GM18519 (cell line): ENCODE data around the gene DOCK4.

ENCODE experiments used
- ATAC-seq: cut with Tn5 transposase; IDR thresholded peaks from one replicate; pipeline ENCODE4 v1.9.1; 2021; ENCODE audit warnings: mild to moderate bottlenecking, moderate library complexity; ENCODE audit not compliant: unreplicated experiment, low FRiP score

Gene DOCK4

DNA sequence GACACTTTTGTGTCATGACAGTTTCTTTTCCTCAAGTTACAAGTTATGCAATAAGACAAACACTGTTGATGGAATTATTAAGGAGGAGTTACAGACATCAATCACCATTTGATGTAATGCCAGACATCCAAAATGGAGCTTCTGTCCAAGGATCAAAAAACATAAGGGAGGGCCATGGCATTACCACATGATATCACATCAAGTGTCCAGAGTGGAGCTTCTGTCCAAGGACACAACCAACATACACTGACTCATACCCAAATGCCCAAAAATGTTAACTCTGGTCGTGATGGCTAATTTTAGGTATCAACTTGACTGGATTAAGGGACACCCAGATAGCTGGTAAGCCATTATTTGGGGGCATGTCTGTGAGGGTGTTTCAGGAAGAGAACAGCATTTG is 140.4 kb downstream of the DOCK4 start:
- ATAC-seq = no peak

DNA sequence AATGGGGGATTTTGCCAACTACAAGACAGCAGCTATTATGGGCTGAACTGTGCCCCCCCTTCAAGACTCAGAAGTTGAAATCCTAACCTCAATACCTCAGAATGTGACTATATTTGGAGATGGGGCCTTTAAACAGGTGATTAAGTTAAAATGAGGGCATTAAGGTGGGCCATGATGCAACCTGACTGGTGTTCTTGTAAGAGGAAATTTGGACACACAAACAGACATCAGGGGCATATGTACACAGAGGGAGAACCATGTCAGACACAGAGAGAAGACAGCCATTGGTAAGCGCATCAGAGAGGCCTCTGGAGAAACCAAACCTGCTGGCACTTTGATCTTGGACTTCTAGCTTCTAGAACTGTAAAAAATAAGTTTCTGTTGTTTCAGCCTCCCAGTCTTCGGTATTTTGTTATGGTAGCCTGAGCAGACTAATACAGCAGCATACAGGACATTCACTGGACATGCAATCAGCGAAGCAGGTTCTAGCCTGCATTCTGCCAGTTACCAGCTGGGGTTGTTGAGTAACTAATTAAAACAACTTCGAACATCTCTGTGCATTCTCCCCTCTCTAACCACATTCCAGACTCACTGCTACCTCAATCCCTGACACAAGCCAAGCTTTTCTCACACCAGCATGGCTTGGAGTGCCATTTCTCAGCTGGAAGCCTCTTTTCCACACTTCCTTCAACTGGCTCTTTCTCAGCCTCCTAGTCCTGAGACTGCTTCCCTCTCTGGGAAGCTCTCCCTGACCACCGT is 141.4 kb downstream of the DOCK4 start:
- no peak for ATAC-seq

DNA sequence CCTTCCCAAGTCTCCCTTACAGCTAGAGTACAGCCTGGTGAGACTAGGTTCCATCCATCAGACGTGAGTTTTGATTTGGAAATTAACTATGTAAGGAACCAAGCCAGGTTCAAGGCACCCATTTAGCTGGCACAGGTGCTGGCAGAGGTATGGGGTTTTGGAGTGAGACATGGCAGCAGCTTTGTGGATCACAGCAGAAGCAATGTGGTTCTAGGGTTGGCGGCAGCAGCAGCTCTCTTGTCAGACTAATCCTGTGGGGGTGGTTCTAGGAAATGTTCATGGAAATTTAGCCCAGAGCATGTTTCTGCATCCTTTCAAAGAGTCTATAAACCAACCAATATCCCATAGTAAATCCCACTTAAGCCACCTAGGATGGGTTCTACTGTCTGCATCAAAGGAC is 142.2 kb downstream of the DOCK4 start:
- ATAC-seq = no peak

DNA sequence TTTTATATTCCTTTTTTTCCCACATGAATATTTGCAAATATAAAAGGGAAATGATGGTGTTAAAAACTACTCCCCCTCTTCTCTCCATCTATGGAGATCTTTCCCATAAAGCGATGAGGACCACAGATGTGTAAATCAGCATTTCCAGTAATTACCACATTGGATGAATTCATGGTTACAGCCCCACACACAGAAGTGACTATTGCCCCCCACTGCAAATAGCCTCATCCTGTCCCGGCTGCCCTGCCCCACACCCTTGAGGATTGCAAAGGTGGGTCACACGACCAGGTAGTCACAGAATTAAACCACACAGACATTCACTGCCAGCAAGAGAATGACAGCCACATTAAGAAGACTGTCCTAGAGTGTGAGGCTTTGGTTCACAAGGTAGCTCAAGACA is 145.1 kb downstream of the DOCK4 start:
- no peak for ATAC-seq

DNA sequence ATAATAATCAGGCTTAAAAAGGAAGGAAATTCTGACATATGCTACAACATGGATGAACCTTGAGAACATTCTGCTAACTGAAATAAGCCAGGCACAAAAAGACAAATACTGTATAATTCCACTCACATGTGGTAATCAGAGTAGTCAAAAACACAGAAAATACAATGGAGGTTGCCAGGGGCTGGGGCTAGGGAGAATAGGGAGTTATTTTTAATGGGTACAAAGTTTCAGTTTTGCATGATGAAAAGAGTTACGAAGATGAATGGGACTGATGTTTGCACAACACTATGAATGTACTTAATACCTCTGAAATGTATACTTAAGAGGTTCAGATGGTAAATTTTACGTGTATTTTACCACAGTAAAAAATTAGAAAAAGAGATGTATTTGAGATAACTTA is 145.6 kb downstream of the DOCK4 start:
- no peak for ATAC-seq

DNA sequence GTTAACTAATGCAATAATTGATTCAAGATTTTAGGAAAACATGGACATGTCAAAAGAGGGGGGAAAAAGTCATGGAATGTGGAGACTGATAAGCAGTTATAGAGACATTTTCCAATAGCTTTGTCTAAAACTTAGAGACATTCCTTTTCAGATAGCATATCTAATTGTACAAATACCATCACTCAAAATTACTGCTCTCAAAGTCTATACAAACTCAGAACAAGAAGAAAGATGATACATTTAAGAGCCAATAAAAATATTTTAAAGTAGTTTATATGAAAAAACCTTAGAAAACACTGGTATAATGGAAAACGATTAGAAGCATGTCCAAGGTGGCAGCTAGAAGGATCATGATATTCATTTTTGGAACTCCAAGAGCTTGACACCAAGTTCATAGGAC is 146.5 kb downstream of the DOCK4 start:
- ATAC-seq = no peak

- no peak for ATAC-seq
Measured at GRCh38 chr7:112058686-112059085, 147.5 kb downstream of the DOCK4 start.

DNA sequence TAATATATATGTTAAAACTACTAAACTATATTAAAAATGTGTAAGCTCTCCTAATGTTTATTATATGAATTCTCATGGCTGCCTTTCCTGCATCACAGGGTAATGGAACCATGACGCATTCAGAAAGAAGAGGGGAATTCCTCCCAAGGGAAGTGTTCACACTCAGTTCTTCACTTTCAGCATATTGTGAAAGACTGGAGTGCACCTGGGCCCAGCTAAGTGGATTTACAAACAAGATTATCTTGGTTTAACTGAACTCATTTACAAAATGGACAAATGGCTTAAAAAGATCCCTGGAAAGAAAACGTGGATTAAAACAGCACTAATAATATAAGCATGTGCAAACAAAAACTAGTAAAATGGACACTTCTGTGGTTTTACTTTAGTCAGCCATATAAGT is 149.8 kb downstream of the DOCK4 start:
- peak; percentile 77 for ATAC-seq

DNA sequence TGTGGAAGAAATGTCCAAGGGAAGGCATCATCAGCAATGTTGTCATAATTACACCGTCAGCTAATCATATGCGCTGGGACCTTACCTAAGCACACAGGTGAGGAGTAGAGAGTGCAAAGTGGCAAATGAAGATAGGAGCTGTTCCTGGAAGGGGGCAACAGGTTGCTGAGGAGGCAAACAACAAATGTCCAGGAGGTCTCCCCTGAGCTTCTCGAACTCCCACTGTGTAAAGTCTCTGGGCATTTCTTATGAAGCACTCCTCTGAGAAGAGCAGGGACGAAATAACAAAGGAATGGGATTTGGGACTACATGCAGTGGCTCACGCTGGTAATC is 152.5 kb downstream of the DOCK4 start:
- no peak for ATAC-seq

- ATAC-seq = no peak
Measured at GRCh38 chr7:112052993-112053736, 153.0 kb downstream of the DOCK4 start.

DNA sequence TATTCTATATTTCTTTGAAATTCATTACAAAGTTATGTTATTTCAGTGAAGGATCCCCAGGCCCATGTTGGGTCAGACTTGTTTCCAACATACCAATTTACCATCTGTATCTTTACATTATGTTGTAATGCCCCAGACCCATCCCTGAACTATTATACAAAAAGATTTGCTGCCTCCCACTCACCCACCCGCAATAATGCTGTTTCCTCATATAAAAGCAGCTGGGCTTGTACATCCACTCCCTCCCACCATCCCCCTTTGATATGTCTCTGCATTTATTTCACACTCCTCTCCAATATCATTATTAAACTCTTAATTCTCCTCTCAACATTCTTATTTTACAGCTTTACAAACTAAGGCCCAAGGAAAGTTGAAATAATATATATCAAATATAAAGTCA is 153.7 kb downstream of the DOCK4 start:
- ATAC-seq = no peak

DNA sequence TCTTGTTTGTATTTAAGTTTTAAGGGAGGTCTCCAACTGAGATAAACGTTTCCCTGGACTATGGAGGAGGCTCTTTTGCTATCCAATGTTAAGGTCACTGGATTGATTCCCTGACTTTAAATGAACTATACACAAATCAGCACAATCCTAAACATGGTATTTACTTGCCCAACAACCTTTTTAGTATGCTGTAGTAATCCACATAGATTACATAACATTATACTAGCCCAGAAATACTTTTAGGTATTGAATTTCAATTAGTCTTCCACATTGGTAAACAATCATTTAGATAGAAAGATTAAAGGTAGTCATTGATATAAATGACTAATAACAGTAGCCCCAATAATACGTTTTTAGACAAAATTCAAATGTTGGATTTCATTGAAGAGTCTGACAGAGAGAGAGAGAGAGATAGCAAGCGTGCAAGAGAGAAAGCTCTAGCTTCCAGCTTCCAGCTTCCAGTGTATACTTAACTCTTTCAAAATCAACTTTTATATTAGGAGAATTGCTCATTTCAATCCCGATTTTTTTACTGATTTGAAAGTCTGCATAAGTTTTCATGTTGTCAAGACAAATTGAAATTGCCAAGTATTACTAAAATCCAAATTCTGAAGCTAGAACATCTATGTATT is 155.8 kb downstream of the DOCK4 start:
- no peak for ATAC-seq

GRCh38 chr7:112049555-112050249 is 156.5 kb downstream of the DOCK4 start:
- ATAC-seq = no peak

GRCh38 chr7:112047421-112047820 is 158.8 kb downstream of the DOCK4 start:
- ATAC-seq = no peak

GRCh38 chr7:112045222-112045621 is 161.0 kb downstream of the DOCK4 start:
- no peak for ATAC-seq

DNA sequence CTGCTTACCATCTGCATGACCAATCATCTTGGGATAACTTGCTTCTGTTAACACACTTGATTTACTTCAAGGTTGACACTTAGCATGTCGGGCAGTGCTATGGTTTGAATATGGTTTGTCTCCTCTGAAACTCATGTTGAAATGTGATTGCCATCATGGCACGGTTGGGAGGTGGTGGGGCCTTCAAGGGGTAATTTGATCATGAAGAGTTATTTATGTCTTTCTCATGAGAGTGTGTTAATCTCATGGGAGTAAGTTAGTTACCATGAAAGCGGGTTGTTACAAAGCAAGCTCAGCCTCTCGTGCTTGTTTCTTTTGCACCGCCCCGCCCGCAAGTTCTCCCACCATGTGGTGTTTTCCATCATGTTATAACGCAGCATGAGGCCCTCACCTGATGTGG is 163.6 kb downstream of the DOCK4 start:
- no peak for ATAC-seq

GRCh38 chr7:112038353-112038752 is 167.8 kb downstream of the DOCK4 start:
- ATAC-seq = no peak

DNA sequence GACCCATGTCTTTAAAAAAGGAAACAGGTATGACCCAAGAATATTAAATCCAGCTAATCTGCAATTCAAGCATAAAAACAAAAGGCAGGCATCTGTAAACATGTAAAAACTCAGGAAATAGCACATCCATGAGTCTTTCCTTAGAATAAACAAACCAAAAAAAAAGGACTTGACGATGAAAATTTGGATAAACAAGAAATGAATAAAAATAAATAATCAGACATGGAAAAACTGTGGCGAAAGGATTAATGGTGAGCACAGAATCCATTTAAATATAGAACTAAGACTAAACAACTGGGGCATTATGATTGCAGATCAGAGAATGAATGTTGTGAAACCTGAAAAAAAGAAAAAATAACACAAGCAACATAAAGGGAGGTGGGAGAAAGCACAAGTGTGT is 170.1 kb downstream of the DOCK4 start:
- no peak for ATAC-seq

GRCh38 chr7:112031689-112032088 is 174.5 kb downstream of the DOCK4 start:
- no peak for ATAC-seq

GRCh38 chr7:112025556-112025955 is 180.6 kb downstream of the DOCK4 start:
- ATAC-seq = no peak

GRCh38 chr7:112023786-112024185 is 182.4 kb downstream of the DOCK4 start:
- ATAC-seq = no peak
